Fibroblast of lung (primary cell): ENCODE measurements around the gene PEF1. TPM values are rescaled to one million over a fixed set of nuclear protein-coding genes. Genes with fewer than 3 reads are reported as not detected.

Experiments
- DNase-seq, 2 donors: peaks; one replicate each; pipeline versions ENCODE4 v3.0.0 to v3.0.0-alpha.2; 2010; ENCODE audit warnings: low read depth in 2 of 2
- H2AFZ ChIP-seq: 2 replicates; pipeline ENCODE4 v1.5.1; 2012; ENCODE audit warnings: low read length, control low read depth, inconsistent platforms
- H3K27ac ChIP-seq: 2 replicates; pipeline ENCODE4 v1.5.1; 2011; ENCODE audit warnings: low read length, control low read depth; ENCODE audit not compliant: insufficient read depth
- H3K27me3 ChIP-seq: 2 replicates; pipeline ENCODE4 v1.5.1; 2011; ENCODE audit warnings: mild to moderate bottlenecking, low read length; ENCODE audit not compliant: control insufficient read depth, insufficient read depth
- H3K36me3 ChIP-seq: 2 replicates; pipeline ENCODE4 v1.5.1; 2011; ENCODE audit warnings: low read length; ENCODE audit not compliant: control insufficient read depth, insufficient read depth
- H3K4me1 ChIP-seq: 2 replicates; pipeline ENCODE4 v1.5.1; 2011; ENCODE audit warnings: low read length; ENCODE audit not compliant: control insufficient read depth, insufficient read depth; ENCODE audit errors: extremely low read depth
- H3K4me2 ChIP-seq: 2 replicates; pipeline ENCODE4 v1.5.1; 2011; ENCODE audit warnings: low read length, control low read depth; ENCODE audit not compliant: insufficient read depth; ENCODE audit errors: extremely low read depth
- H3K4me3 ChIP-seq, 4 experiments: fragments of 200-600 bp in 1 of 4; sonication (generic) in 1 of 4; replicated peaks in 1 of 4; 2 replicates each; pipeline ENCODE4 v1.5.1; 2011 to 2016; ENCODE audit warnings: low read length in 4 of 4, low read depth in 3 of 4, mild to moderate bottlenecking in 3 of 4, control low read depth in 2 of 4, inconsistent platforms in 1 of 4, mixed read lengths in 1 of 4; ENCODE audit not compliant: insufficient read depth in 1 of 4; ENCODE audit errors: control extremely low read depth in 1 of 4
- H3K79me2 ChIP-seq: 2 replicates; pipeline ENCODE4 v1.5.1; 2012; ENCODE audit warnings: mild to moderate bottlenecking, low read length, inconsistent platforms; ENCODE audit not compliant: control insufficient read depth, insufficient read depth
- H3K9ac ChIP-seq: 2 replicates; pipeline ENCODE4 v1.5.1; 2011; ENCODE audit warnings: mild to moderate bottlenecking, low read length, control low read depth; ENCODE audit not compliant: insufficient read depth
- H3K9me3 ChIP-seq: 2 replicates; pipeline ENCODE4 v1.5.1; 2012; ENCODE audit warnings: low read depth, low read length; ENCODE audit not compliant: control insufficient read depth, insufficient read depth
- H4K20me1 ChIP-seq: 2 replicates; pipeline ENCODE4 v1.5.1; 2011; ENCODE audit warnings: low read length; ENCODE audit not compliant: control insufficient read depth, insufficient read depth; ENCODE audit errors: extremely low read depth
- EZH2 ChIP-seq: IDR thresholded peaks from 2 replicates; pipeline ENCODE4 v1.5.1; 2012; ENCODE audit warnings: low read length, control low read depth, mild to moderate bottlenecking; ENCODE audit errors: missing control alignments
- polyA plus RNA-seq, 2 donors: library from polyadenylated mRNA; depleted of rRNA in 1 of 2; stranded (reverse) in 1 of 2; unstranded in 1 of 2; fragments of >200 nt; gene quantifications; 2 replicates each; pipeline ENCODE4 v1.2.1, GENCODE V29; 2011 to 2012; ENCODE audit warnings: missing spikeins in 1 of 2
- total RNA-seq: library from RNA; depleted of rRNA; stranded (reverse); fragments of >200 nt; gene quantifications from 2 replicates; pipeline ENCODE4 v1.2.1, GENCODE V29; 2014
- TF ChIP-seq, protein P1 (sequence below), 2 donors: IDR thresholded peaks in 1 of 2; conservative IDR thresholded peaks in 1 of 2; 1 replicate in 1 of 2; 2 replicates in 1 of 2; pipeline ENCODE4 v1.5.1; 2011 to 2012; ENCODE audit warnings: low read length in 2 of 2, control low read depth in 1 of 2, inconsistent platforms in 1 of 2, low read depth in 1 of 2, mild to moderate bottlenecking in 1 of 2

Gene PEF1
- total and polyA plus RNA-seq, 2 donors (not counting 1 experiment from before 2014, with no cell fraction given): 72.9 to 78.1 TPM

DNA sequence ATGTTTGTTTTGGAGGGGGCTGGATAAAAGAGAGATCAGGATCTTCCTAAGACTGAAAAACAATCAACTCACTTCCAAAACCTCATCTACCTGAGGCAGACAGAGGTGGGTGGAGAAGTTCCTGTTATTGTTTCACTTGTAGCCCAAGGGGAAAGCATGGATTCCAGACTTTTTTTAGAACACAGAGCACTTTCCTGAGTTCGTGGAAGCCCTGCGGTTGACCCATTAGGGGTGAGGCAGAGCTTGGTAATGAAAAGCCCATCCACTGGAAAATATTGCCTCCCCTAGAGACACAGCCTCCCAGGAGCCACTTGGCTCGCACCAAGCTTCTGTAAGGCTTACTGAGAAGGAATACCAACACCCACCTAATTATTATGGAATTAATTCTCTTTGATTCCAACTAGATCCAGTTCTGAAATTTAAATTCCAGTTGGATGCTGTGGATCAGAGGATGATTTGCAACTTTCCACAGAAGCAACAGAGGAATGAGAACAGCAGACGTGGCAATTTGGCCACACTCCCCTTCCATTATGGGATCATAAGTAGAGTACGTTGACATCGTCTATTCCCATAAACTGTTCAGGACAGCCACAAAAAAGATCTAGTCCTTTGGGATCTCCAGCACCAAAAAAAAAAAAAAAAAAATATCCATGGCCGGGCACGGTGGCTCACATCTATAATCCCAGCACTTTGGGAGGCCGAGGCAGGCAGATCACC, 4.1 kb upstream of the PEF1 start:
- peaks cover 5% of the 10 kb centered on the region for H3K4me1 ChIP-seq

DNA sequence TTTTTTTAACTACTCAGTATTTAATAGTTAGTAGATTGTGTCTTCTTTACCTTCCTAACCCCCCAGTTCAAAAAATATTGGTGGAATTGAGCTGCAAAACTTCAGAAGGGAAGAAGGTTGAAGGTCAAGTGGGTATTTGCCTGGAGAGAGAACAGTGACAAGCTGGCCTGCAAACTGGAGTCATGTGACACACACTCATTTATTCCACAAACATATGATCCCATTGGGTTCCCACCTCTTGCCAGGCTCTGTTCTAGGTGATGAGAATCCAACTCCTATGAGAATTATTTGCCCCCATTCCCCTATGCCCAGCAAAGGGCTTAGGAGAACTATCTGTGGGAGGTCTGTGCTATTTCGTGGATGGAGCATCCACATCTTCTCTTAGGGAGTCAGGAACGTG, 3.5 kb upstream of the PEF1 start:
- DNase-seq: no peak
- H3K9me3 ChIP-seq: no peaks in the 10 kb centered on the region
- H3K27ac ChIP-seq: no peak overlapping the region
- H4K20me1 ChIP-seq: no peaks in the 10 kb centered on the region
- H3K27me3 ChIP-seq: no peaks in the 10 kb centered on the region
- no peak overlapping the region for H2AFZ ChIP-seq
- H3K4me1 ChIP-seq: peaks cover 5% of the 10 kb centered on the region
- TF ChIP-seq EZH2: no peak
- TF ChIP-seq, protein P1, sequence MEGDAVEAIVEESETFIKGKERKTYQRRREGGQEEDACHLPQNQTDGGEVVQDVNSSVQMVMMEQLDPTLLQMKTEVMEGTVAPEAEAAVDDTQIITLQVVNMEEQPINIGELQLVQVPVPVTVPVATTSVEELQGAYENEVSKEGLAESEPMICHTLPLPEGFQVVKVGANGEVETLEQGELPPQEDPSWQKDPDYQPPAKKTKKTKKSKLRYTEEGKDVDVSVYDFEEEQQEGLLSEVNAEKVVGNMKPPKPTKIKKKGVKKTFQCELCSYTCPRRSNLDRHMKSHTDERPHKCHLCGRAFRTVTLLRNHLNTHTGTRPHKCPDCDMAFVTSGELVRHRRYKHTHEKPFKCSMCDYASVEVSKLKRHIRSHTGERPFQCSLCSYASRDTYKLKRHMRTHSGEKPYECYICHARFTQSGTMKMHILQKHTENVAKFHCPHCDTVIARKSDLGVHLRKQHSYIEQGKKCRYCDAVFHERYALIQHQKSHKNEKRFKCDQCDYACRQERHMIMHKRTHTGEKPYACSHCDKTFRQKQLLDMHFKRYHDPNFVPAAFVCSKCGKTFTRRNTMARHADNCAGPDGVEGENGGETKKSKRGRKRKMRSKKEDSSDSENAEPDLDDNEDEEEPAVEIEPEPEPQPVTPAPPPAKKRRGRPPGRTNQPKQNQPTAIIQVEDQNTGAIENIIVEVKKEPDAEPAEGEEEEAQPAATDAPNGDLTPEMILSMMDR (conservative IDR thresholded peaks at IDR 0.05 in 1 of 2, IDR thresholded peaks at IDR 0.05 in 1 of 2; ENCODE audit: low read depth in 1 of 2, low read length in 2 of 2): no peak
- no peak overlapping the region for H3K4me2 ChIP-seq
- H3K79me2 ChIP-seq: peaks cover 10% of the 10 kb centered on the region
- no peak overlapping the region for H3K4me3 ChIP-seq
- peaks cover 4% of the 10 kb centered on the region for H3K36me3 ChIP-seq
- no peak overlapping the region for H3K9ac ChIP-seq

More for the DNA sequence above, 4.1 kb upstream of the PEF1 start:
- H3K9me3 ChIP-seq: no peaks in the 10 kb centered on the region
- H3K79me2 ChIP-seq: peaks cover 4% of the 10 kb centered on the region
- H3K9ac ChIP-seq: no peak overlapping the region
- H3K27me3 ChIP-seq: no peaks in the 10 kb centered on the region
- H4K20me1 ChIP-seq: no peaks in the 10 kb centered on the region
- no peak overlapping the region for H3K4me3 ChIP-seq
- TF ChIP-seq, protein P1 (conservative IDR thresholded peaks at IDR 0.05 in 1 of 2, IDR thresholded peaks at IDR 0.05 in 1 of 2; ENCODE audit: low read depth in 1 of 2, low read length in 2 of 2): no peak
- TF ChIP-seq EZH2: no peak
- peaks cover 6% of the 10 kb centered on the region for H3K36me3 ChIP-seq
- DNase-seq: peak in 1 of 2 donors; percentile 44
- no peak overlapping the region for H2AFZ ChIP-seq
- H3K4me2 ChIP-seq: no peak overlapping the region
- H3K27ac ChIP-seq: no peak overlapping the region

DNA sequence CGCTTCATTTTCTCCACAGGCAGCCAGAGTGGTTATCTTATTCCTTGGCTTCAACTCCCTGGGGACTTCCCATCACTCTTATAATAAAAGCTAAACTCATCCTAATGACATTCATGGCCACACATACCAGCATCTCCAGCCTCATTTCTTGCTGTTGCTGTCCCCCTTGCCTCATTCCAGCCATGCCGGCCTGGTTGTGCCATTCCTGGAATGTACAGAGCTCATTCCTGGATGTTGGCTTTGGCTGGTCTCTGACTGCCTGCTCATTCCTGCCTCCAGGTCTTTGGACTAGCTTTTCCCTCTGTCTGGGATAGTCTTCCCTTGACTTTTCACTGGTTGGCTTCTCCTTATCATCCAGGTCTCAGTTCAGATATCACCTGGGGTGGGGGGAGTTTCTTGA, 2.4 kb upstream of the PEF1 start:
- Histone ChIP-seq H3K4me2 (no peak overlapping the region), H3K9ac (no peak overlapping the region)

More for the DNA sequence above, 2.4 kb upstream of the PEF1 start:
- H4K20me1 ChIP-seq: no peaks in the 10 kb centered on the region
- peaks cover 1% of the 10 kb centered on the region for H3K36me3 ChIP-seq
- no peaks in the 10 kb centered on the region for H3K27me3 ChIP-seq
- peaks cover 16% of the 10 kb centered on the region for H3K79me2 ChIP-seq
- TF ChIP-seq, protein P1 (conservative IDR thresholded peaks at IDR 0.05 in 1 of 2, IDR thresholded peaks at IDR 0.05 in 1 of 2; ENCODE audit: low read depth in 1 of 2, low read length in 2 of 2): no peak
- TF ChIP-seq EZH2: no peak
- no peak overlapping the region for H2AFZ ChIP-seq
- peaks cover 5% of the 10 kb centered on the region for H3K4me1 ChIP-seq
- peak in 1 of 2 donors; percentile 86 for DNase-seq
- no peak overlapping the region for H3K27ac ChIP-seq
- no peak overlapping the region for H3K4me3 ChIP-seq
- no peaks in the 10 kb centered on the region for H3K9me3 ChIP-seq
